Esophagus (tissue), 2 donors: ENCODE measurements around the gene ATP8A2. TPM values are rescaled to one million over a fixed set of nuclear protein-coding genes. Genes with fewer than 3 reads are reported as not detected.
"Not testable (repeated sequence)": the region's sequence is repeated elsewhere in the genome, so short reads cannot be mapped to it uniquely, and the experiment has no call there.

Experiments
- H3K27ac ChIP-seq, 2 donors: one replicate each; pipeline ENCODE4 v1.5.1; 2013; ENCODE audit warnings: low read depth in 2 of 2, mild to moderate bottlenecking in 2 of 2, inconsistent platforms in 1 of 2, low read length in 1 of 2, moderate library complexity in 1 of 2
- H3K27me3 ChIP-seq, 2 donors: one replicate each; pipeline ENCODE4 v1.6.1; 2013; ENCODE audit warnings: low read length in 2 of 2, control low read depth in 1 of 2, mild to moderate bottlenecking in 1 of 2; ENCODE audit not compliant: insufficient read depth in 2 of 2, control insufficient read depth in 1 of 2
- H3K36me3 ChIP-seq, 2 donors: one replicate each; pipeline ENCODE4 v1.6.1; 2013; ENCODE audit warnings: low read length in 1 of 2; ENCODE audit not compliant: control insufficient read depth in 2 of 2, insufficient read depth in 2 of 2
- H3K4me1 ChIP-seq, 2 donors: one replicate each; pipeline ENCODE4 v1.6.1; 2013; ENCODE audit warnings: low read length in 1 of 2; ENCODE audit not compliant: control insufficient read depth in 2 of 2, insufficient read depth in 2 of 2
- H3K4me3 ChIP-seq, 2 donors: one replicate each; pipeline ENCODE4 v1.5.1; 2013; ENCODE audit warnings: low read length in 2 of 2, mild to moderate bottlenecking in 2 of 2, low read depth in 1 of 2, moderate library complexity in 1 of 2
- H3K9me3 ChIP-seq, 2 donors: one replicate each; pipeline ENCODE4 v1.6.1; 2013; ENCODE audit warnings: mild to moderate bottlenecking in 2 of 2, low read depth in 1 of 2, low read length in 1 of 2, moderate library complexity in 1 of 2; ENCODE audit not compliant: control insufficient read depth in 2 of 2, insufficient read depth in 1 of 2
- WGBS, 2 donors: extraction: QIAGEN DNeasy Blood & Tissue Kit; methylation state at CpG; one replicate each; pipeline ENCODE4 v1.1.7; 2013; 5-methylcytosine and 5-hydroxymethylcytosine counted together
- polyA plus RNA-seq, 2 donors: library from polyadenylated mRNA; stranded (reverse); fragments of 200-250 nt; gene quantifications; one replicate each; pipeline ENCODE4 v1.2.3, GENCODE V29; 2013
- donor health status: healthy with polysubstance abuse.
- donor health status: Bipolar disorder and iron deficiency.

ATP8A2 gene
- polyA plus RNA-seq, 2 donors, result 0.01 TPM; not detected in 1

- WGBS, 2 donors, result 66 to 79% methylated on average over 4 of the region's 4 CpGs
- Histone ChIP-seq H3K36me3 (no peaks in the 10 kb centered on the region), H3K27ac (no peak overlapping the region), H3K4me3 (no peak overlapping the region), H3K4me1 (no peaks in the 10 kb centered on the region), H3K27me3 (no peaks in the 10 kb centered on the region), H3K9me3 (no peaks in the 10 kb centered on the region)
Measured at GRCh38 chr13:25541434-25542123, 169.8 kb downstream of the ATP8A2 start.

GRCh38 chr13:25548991-25549390 lies 177.2 kb downstream of the ATP8A2 start:
- H3K36me3 ChIP-seq, H3K4me1 ChIP-seq, H3K9me3 ChIP-seq, H3K4me3 ChIP-seq, H3K27ac ChIP-seq, H3K27me3 ChIP-seq: not testable (repeated sequence)
- WGBS, 2 donors, result 92 to 94% methylated on average over 9 of the region's 9 CpGs

GRCh38 chr13:25561812-25562211 lies 190.0 kb downstream of the ATP8A2 start:
- Histone ChIP-seq H3K9me3 (no peaks in the 10 kb centered on the region), H3K4me1 (no peaks in the 10 kb centered on the region), H3K27me3 (no peaks in the 10 kb centered on the region), H3K4me3 (no peak overlapping the region), H3K27ac (no peak overlapping the region), H3K36me3 (no peaks in the 10 kb centered on the region)
- WGBS, 2 donors, result 80 to 81% methylated on average over 7 of the region's 7 CpGs

- no peak overlapping the region for H3K4me3 ChIP-seq
Measured at GRCh38 chr13:25570185-25570584, 198.4 kb downstream of the ATP8A2 start.

GRCh38 chr13:25571237-25571636 lies 199.5 kb downstream of the ATP8A2 start:
- no peaks in the 10 kb centered on the region for H3K4me1 ChIP-seq
- no peaks in the 10 kb centered on the region for H3K36me3 ChIP-seq
- WGBS, 2 donors, result 92 to 95% methylated on average over 2 of the region's 2 CpGs
- no peak overlapping the region for H3K4me3 ChIP-seq
- H3K9me3 ChIP-seq, result no peaks in the 10 kb centered on the region
- H3K27ac ChIP-seq, result no peak overlapping the region
- H3K27me3 ChIP-seq, result no peaks in the 10 kb centered on the region

More at GRCh38 chr13:25570185-25570584, 198.4 kb downstream of the ATP8A2 start:
- Histone ChIP-seq H3K27me3 (no peaks in the 10 kb centered on the region), H3K4me1 (no peaks in the 10 kb centered on the region), H3K36me3 (no peaks in the 10 kb centered on the region), H3K27ac (no peak overlapping the region), H3K9me3 (no peaks in the 10 kb centered on the region)
- 78 to 83% methylated on average over 14 of the region's 14 CpGs for WGBS, 2 donors

- not testable (repeated sequence) for H3K36me3 ChIP-seq, H3K4me3 ChIP-seq, H3K27me3 ChIP-seq, H3K27ac ChIP-seq, H3K9me3 ChIP-seq, H3K4me1 ChIP-seq
- 78 to 82% methylated on average over 8 of the region's 8 CpGs for WGBS, 2 donors
Measured at GRCh38 chr13:25572171-25572570, 200.4 kb downstream of the ATP8A2 start.

GRCh38 chr13:25574437-25575411 lies 202.9 kb downstream of the ATP8A2 start:
- H3K9me3 ChIP-seq, result no peaks in the 10 kb centered on the region
- WGBS, 2 donors, result 19% methylated on average over 8 of the region's 8 CpGs
- H3K4me1 ChIP-seq, result no peaks in the 10 kb centered on the region
- H3K36me3 ChIP-seq, result no peaks in the 10 kb centered on the region
- H3K4me3 ChIP-seq, result no peak overlapping the region
- H3K27ac ChIP-seq, result no peak overlapping the region
- H3K27me3 ChIP-seq, result peaks cover 0 to 3% of the 10 kb centered on the region in 2 donors

GRCh38 chr13:25575562-25575961 lies 203.8 kb downstream of the ATP8A2 start:
- H3K4me3 ChIP-seq, result no peak overlapping the region
- no peak overlapping the region for H3K27ac ChIP-seq
- no peaks in the 10 kb centered on the region for H3K9me3 ChIP-seq
- 52 to 53% methylated on average over 5 of the region's 5 CpGs for WGBS, 2 donors
- peaks cover 0 to 3% of the 10 kb centered on the region in 2 donors for H3K27me3 ChIP-seq
- H3K4me1 ChIP-seq, result no peaks in the 10 kb centered on the region
- no peaks in the 10 kb centered on the region for H3K36me3 ChIP-seq

- 42 to 48% methylated on average over 2 of the region's 2 CpGs for WGBS, 2 donors
- Histone ChIP-seq H3K36me3 (no peaks in the 10 kb centered on the region), H3K27me3 (peaks cover 0 to 3% of the 10 kb centered on the region in 2 donors), H3K9me3 (no peaks in the 10 kb centered on the region), H3K4me1 (no peaks in the 10 kb centered on the region), H3K4me3 (no peak overlapping the region), H3K27ac (no peak overlapping the region)
Measured at GRCh38 chr13:25578526-25578925, 206.8 kb downstream of the ATP8A2 start.
